Measurements from ENCODE around the gene AMT.
"Not testable (repeated sequence)": the region's sequence is repeated elsewhere in the genome, so short reads cannot be mapped to it uniquely, and the experiment has no call there.

The AMT gene

GRCh38 chr3:49421890-49422378, 339 bp downstream of the AMT start:
- DNase-seq, result no peak

GRCh38 chr3:49417516-49418120, 4.7 kb downstream of the AMT start:
- no peak for DNase-seq

GRCh38 chr3:49416867-49417266, 5.4 kb downstream of the AMT start:
- no peak for DNase-seq

GRCh38 chr3:49415931-49416601, 6.2 kb downstream of the AMT start:
- DNase-seq, result no peak

- DNase-seq, result no peak
Observed at GRCh38 chr3:49414753-49415152, 7.5 kb downstream of the AMT start.

- no peak for DNase-seq
Observed at GRCh38 chr3:49413338-49413734, 8.9 kb downstream of the AMT start.

GRCh38 chr3:49412632-49413337, 9.5 kb downstream of the AMT start:
- DNase-seq, result no peak

GRCh38 chr3:49411968-49412631, 10.2 kb downstream of the AMT start, which contains the start of the genes RHOA and TCTA:
TSS of gene RHOA (minus strand) at chr3:49411976. CDS start at chr3:49375589, 36,387 bp downstream.
TSS of gene TCTA (plus strand) at chr3:49412423. CDS start at chr3:49412427, 4 bp downstream.
- DNase-seq, result peak; percentile 97

- DNase-seq, result no peak
Observed at GRCh38 chr3:49411535-49411967, 10.7 kb downstream of the AMT start.

- no peak for DNase-seq
Observed at GRCh38 chr3:49410846-49411534, 11.3 kb downstream of the AMT start.

- DNase-seq, result no peak
Observed at GRCh38 chr3:49410066-49410845, 12.0 kb downstream of the AMT start.

GRCh38 chr3:49406571-49407565, 15.4 kb downstream of the AMT start:
- DNase-seq, result no peak

GRCh38 chr3:49405570-49405969, 16.7 kb downstream of the AMT start:
- not testable (repeated sequence) for DNase-seq

GRCh38 chr3:49403891-49404290, 18.4 kb downstream of the AMT start:
- no peak for DNase-seq

GRCh38 chr3:49401766-49402165, 20.5 kb downstream of the AMT start:
- DNase-seq, result no peak

- DNase-seq, result no peak
Observed at GRCh38 chr3:49399461-49399860, 22.8 kb downstream of the AMT start.

GRCh38 chr3:49397470-49397869, 24.8 kb downstream of the AMT start:
- DNase-seq, result no peak

GRCh38 chr3:49391310-49391709, 31.0 kb downstream of the AMT start:
- not testable (repeated sequence) for DNase-seq

- DNase-seq, result no peak
Observed at GRCh38 chr3:49389297-49389696, 33.0 kb downstream of the AMT start.

- DNase-seq, result no peak
Observed at GRCh38 chr3:49388289-49388820, 33.9 kb downstream of the AMT start.
